HepG2 (cell line): ENCODE results near the gene ADSS1. TPM values are rescaled to one million over a fixed set of nuclear protein-coding genes. Genes with fewer than 3 reads are reported as not detected.

Experiments used
- CREB1 ChIP-seq, 2 experiments: fragments of 450-650 bp in 1 of 2; IDR thresholded peaks; 2 replicates each; pipeline ENCODE4 v1.6.1; 2016 to 2017; ENCODE audit warnings: control low read depth in 1 of 2, mild to moderate bottlenecking in 1 of 2, missing compliant biosample characterization in 1 of 2, missing genetic modification characterization in 1 of 2
- DNMT3B ChIP-seq: conservative IDR thresholded peaks from 2 replicates; pipeline ENCODE4 v1.6.1; 2016; ENCODE audit warnings: missing biosample characterization, control low read depth
- FOXJ3 ChIP-seq: sonication (generic); formaldehyde crosslinking; IDR thresholded peaks from 2 replicates; pipeline ENCODE4 v1.4.0; 2020; ENCODE audit warnings: missing genetic modification reagents, mild to moderate bottlenecking, borderline replicate concordance
- GATAD2A ChIP-seq: IDR thresholded peaks from 2 replicates; pipeline ENCODE4 v1.6.1; 2016
- IKZF4 ChIP-seq: sonication (generic); formaldehyde crosslinking; IDR thresholded peaks from 2 replicates; pipeline ENCODE4 v1.5.1; 2020; ENCODE audit warnings: borderline replicate concordance, mild to moderate bottlenecking, low read depth, missing genetic modification reagents; ENCODE audit errors: not compliant biosample characterization
- MAFF ChIP-seq: IDR thresholded peaks from 2 replicates; pipeline ENCODE4 v1.6.1; 2011; ENCODE audit warnings: low read depth, low read length, improper control_type of control experiment
- MEIS1 ChIP-seq: sonication (generic); formaldehyde crosslinking; IDR thresholded peaks from 2 replicates; pipeline ENCODE4 v1.9.0; 2021; ENCODE audit warnings: mild to moderate bottlenecking, missing genetic modification reagents, moderate library complexity, borderline replicate concordance
- NCOA1 ChIP-seq: sonication (generic); formaldehyde crosslinking; IDR thresholded peaks from 2 replicates; pipeline ENCODE4 v1.9.0; 2021; ENCODE audit warnings: missing genetic modification reagents
- NCOA5 ChIP-seq: sonication (generic); formaldehyde crosslinking; IDR thresholded peaks from 2 replicates; pipeline ENCODE4 v1.4.0; 2020; ENCODE audit warnings: missing genetic modification reagents
- NFKB2 ChIP-seq: sonication (generic); formaldehyde crosslinking; IDR thresholded peaks from 2 replicates; pipeline ENCODE4 v1.4.0; 2020; ENCODE audit warnings: missing genetic modification reagents, borderline replicate concordance
- PCBP1 ChIP-seq: fragments of 200-400 bp; formaldehyde crosslinking; IDR thresholded peaks from 2 replicates; pipeline ENCODE4 v1.6.1; 2017; ENCODE audit warnings: mild to moderate bottlenecking, low read depth, low read length, borderline replicate concordance
- SMC3 ChIP-seq: IDR thresholded peaks from 2 replicates; pipeline ENCODE4 v1.6.1; 2011; ENCODE audit warnings: low read length, improper control_type of control experiment
- ZEB1 ChIP-seq: IDR thresholded peaks from 2 replicates; pipeline ENCODE4 v1.6.1; 2012; ENCODE audit warnings: mild to moderate bottlenecking, low read depth, inconsistent platforms; ENCODE audit not compliant: insufficient replicate concordance
- ZFP62 ChIP-seq: sonication (generic); formaldehyde crosslinking; IDR thresholded peaks from 2 replicates; pipeline ENCODE4 v1.4.0; 2020; ENCODE audit warnings: missing genetic modification reagents
- ZNF138 ChIP-seq: sonication (generic); formaldehyde crosslinking; IDR thresholded peaks from 2 replicates; pipeline ENCODE4 v1.5.0; 2020; ENCODE audit warnings: mild to moderate bottlenecking, low read depth, missing genetic modification reagents
- ZNF207 ChIP-seq: fragments of 450-650 bp; IDR thresholded peaks from 2 replicates; pipeline ENCODE4 v1.6.1; 2016; ENCODE audit warnings: antibody characterized with exemption, borderline replicate concordance
- ZNF354B ChIP-seq: sonication (generic); formaldehyde crosslinking; IDR thresholded peaks from 2 replicates; pipeline ENCODE4 v1.8.0; 2022; ENCODE audit warnings: mild to moderate bottlenecking, missing genetic modification reagents
- ZNF530 ChIP-seq: sonication (generic); formaldehyde crosslinking; IDR thresholded peaks from 2 replicates; pipeline ENCODE4 v1.5.0; 2020; ENCODE audit warnings: low read depth, mild to moderate bottlenecking, missing genetic modification reagents
- ZNF543 ChIP-seq: sonication (generic); formaldehyde crosslinking; IDR thresholded peaks from 2 replicates; pipeline ENCODE4 v1.4.0; 2020; ENCODE audit warnings: mild to moderate bottlenecking, missing genetic modification reagents
- ZNF546 ChIP-seq: sonication (generic); formaldehyde crosslinking; conservative IDR thresholded peaks from 2 replicates; pipeline ENCODE4 v1.8.1; 2023; ENCODE audit warnings: mild to moderate bottlenecking, missing genetic modification reagents
- ZNF747 ChIP-seq: sonication (generic); formaldehyde crosslinking; IDR thresholded peaks from 2 replicates; pipeline ENCODE4 v1.8.1; 2023; ENCODE audit warnings: missing genetic modification reagents, mild to moderate bottlenecking, borderline replicate concordance
- ZSCAN29 ChIP-seq: sonication (generic); formaldehyde crosslinking; conservative IDR thresholded peaks from 2 replicates; pipeline ENCODE4 v1.4.0; 2020; ENCODE audit warnings: mild to moderate bottlenecking, missing genetic modification reagents
- polyA plus RNA-seq, 8 experiments: library from polyadenylated mRNA; depleted of rRNA in 3 of 8; stranded (reverse) in 7 of 8; unstranded in 1 of 8; fragments of >200 nt; fragmentation: Illumina TruSeq in 4 of 8; extraction: Trizol in 4 of 8; gene quantifications; 2 replicates each; pipeline versions ENCODE4 v1.2.1 to v1.2.3, GENCODE V29; 2011 to 2016; ENCODE audit warnings: low read depth in 4 of 8, missing spikeins in 1 of 8, mixed read lengths in 1 of 8; ENCODE audit not compliant: insufficient read depth in 1 of 8
- total RNA-seq, 5 experiments: library from RNA; depleted of rRNA; stranded (reverse); fragments of >200 nt; fragmentation: Illumina TruSeq; extraction: Trizol; gene quantifications; 2 replicates each; pipeline ENCODE4 v1.2.3, GENCODE V29; 2016; ENCODE audit warnings: low read depth in 1 of 5
- TF ChIP-seq, protein P1 (sequence below): sonication (generic); formaldehyde crosslinking; IDR thresholded peaks from 2 replicates; pipeline ENCODE4 v1.8.0; 2022; ENCODE audit warnings: missing genetic modification reagents, low read depth, mild to moderate bottlenecking, borderline replicate concordance
- TF ChIP-seq, protein P2 (sequence below): fragments of 450-650 bp; IDR thresholded peaks from 2 replicates; pipeline ENCODE4 v1.6.1; 2016
- TF ChIP-seq, protein P3 (sequence below): sonication (generic); formaldehyde crosslinking; IDR thresholded peaks from 2 replicates; pipeline ENCODE4 v1.4.0; 2020; ENCODE audit warnings: mild to moderate bottlenecking, missing genetic modification reagents
- TF ChIP-seq, protein P4 (sequence below): sonication (generic); formaldehyde crosslinking; IDR thresholded peaks from 2 replicates; pipeline ENCODE4 v1.5.1; 2020; ENCODE audit warnings: mild to moderate bottlenecking, missing genetic modification reagents, moderate library complexity
- TF ChIP-seq, protein P5 (sequence below): sonication (generic); formaldehyde crosslinking; IDR thresholded peaks from 2 replicates; pipeline ENCODE4 v1.4.0; 2020; ENCODE audit warnings: missing genetic modification reagents

The ADSS1 gene
- total and polyA plus RNA-seq, 2 of the 13 experiments (the other 11 are each of a cell fraction or from before 2014, with no cell fraction given), result 1.0 to 36.7 TPM

DNA sequence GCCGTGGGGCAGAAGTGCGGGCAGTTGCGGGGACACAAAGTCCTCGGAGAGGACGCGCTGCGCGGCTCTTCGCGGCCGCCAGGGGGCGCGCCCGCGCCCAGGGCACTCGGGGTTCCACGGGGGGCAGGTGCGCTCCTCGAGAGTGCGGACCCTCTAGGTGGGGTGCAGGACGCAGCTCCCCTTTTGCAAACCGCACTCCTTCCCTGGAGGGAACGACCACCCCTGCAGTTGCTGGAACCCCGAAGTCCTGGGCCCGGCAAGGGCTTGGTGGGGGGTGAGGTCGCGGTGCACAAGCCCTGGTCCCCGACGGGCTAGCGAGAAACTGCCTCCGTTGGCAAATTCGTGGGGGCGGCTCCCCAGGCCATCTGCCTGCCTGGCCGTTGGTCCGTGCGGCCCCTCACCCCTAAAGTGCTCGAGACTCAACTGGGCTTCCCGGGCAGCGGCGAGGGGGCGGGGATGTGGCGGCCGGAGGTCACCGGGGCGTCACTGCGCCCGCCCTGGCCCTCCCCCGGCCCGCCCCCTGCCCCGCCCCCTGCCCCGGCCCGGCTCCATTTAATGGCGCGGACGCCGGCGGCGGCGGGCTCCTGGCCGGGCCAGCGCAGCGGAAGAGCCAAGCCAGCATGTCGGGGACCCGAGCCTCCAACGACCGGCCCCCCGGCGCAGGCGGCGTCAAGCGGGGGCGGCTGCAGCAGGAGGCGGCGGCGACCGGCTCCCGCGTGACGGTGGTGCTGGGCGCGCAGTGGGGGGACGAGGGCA is at the start of gene ADSS1 (continued):
- TF ChIP-seq, protein P1, sequence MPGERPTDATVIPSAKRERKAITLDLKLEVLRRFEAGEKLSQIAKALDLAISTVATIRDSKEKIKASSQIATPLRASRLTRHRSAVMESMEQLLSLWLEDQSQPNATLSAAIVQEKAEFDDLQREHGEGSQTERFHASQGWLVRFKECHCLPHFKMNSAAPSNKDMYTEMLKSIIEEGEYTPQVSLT (CRISPR knock-in tag), result no peak; the same call in 1 of the 2 replicates
- TF ChIP-seq ZNF543 (peak; percentile 53; the same call in 1 of the 2 replicates), SMC3 (no peak; the same call in 1 of the 2 replicates), DNMT3B (CRISPR knock-in tag) (no peak), NFKB2 (no peak), MAFF (no peak), ZFP62 (no peak), IKZF4 (CRISPR knock-in tag) (no peak), ZNF207 (no peak), NCOA5 (CRISPR knock-in tag) (no peak), NCOA1 (CRISPR knock-in tag) (no peak), PCBP1 (no peak), FOXJ3 (CRISPR knock-in tag) (no peak), ZNF138 (CRISPR knock-in tag) (no peak), ZNF530 (no peak), ZNF747 (0 out of 2 replicates have a peak, but pooled peaks have one; percentile 46), MEIS1 (CRISPR knock-in tag) (peak; percentile 83; the same call in 1 of the 2 replicates), ZNF546 (CRISPR knock-in tag) (no peak), ZNF354B (no peak), ZEB1 (no peak), CREB1 (IDR thresholded peaks at IDR 0.05) (no peak), CREB1 (CRISPR knock-in tag; IDR thresholded peaks at IDR 0.05) (no peak), ZSCAN29 (CRISPR knock-in tag) (no peak), GATAD2A (CRISPR knock-in tag) (no peak)
- TF ChIP-seq, protein P2, sequence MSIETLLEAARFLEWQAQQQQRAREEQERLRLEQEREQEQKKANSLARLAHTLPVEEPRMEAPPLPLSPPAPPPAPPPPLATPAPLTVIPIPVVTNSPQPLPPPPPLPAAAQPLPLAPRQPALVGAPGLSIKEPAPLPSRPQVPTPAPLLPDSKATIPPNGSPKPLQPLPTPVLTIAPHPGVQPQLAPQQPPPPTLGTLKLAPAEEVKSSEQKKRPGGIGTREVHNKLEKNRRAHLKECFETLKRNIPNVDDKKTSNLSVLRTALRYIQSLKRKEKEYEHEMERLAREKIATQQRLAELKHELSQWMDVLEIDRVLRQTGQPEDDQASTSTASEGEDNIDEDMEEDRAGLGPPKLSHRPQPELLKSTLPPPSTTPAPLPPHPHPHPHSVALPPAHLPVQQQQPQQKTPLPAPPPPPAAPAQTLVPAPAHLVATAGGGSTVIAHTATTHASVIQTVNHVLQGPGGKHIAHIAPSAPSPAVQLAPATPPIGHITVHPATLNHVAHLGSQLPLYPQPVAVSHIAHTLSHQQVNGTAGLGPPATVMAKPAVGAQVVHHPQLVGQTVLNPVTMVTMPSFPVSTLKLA, result no peak
- TF ChIP-seq, protein P3, sequence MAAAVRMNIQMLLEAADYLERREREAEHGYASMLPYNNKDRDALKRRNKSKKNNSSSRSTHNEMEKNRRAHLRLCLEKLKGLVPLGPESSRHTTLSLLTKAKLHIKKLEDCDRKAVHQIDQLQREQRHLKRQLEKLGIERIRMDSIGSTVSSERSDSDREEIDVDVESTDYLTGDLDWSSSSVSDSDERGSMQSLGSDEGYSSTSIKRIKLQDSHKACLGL (CRISPR knock-in tag), result no peak
- TF ChIP-seq, protein P4, sequence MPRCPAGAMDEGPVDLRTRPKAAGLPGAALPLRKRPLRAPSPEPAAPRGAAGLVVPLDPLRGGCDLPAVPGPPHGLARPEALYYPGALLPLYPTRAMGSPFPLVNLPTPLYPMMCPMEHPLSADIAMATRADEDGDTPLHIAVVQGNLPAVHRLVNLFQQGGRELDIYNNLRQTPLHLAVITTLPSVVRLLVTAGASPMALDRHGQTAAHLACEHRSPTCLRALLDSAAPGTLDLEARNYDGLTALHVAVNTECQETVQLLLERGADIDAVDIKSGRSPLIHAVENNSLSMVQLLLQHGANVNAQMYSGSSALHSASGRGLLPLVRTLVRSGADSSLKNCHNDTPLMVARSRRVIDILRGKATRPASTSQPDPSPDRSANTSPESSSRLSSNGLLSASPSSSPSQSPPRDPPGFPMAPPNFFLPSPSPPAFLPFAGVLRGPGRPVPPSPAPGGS (CRISPR knock-in tag), result no peak
- TF ChIP-seq, protein P5, sequence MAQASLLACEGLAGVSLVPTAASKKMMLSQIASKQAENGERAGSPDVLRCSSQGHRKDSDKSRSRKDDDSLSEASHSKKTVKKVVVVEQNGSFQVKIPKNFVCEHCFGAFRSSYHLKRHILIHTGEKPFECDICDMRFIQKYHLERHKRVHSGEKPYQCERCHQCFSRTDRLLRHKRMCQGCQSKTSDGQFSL (CRISPR knock-in tag), result 0 out of 2 replicates have a peak, but pooled peaks have one; percentile 16
